Neural progenitor cell (in vitro differentiated cells): ENCODE measurements around the gene CEP85.

Experiments used
- CTCF ChIP-seq: fragments of 200-600 bp; sonication (generic); IDR thresholded peaks from 2 replicates; pipeline ENCODE4 v1.5.1; 2017; ENCODE audit warnings: antibody characterized with exemption, mild to moderate bottlenecking
- EZH2 ChIP-seq: fragments of 200-600 bp; sonication (generic); IDR thresholded peaks from 2 replicates; pipeline ENCODE4 v1.6.1; 2017; ENCODE audit warnings: antibody characterized with exemption, mild to moderate bottlenecking, moderate library complexity
- EZH2phosphoT487 ChIP-seq: fragments of 200-600 bp; sonication (generic); IDR thresholded peaks from 2 replicates; pipeline ENCODE4 v1.6.1; 2017; ENCODE audit warnings: antibody characterized with exemption

GRCh38 chr1:26190373-26190987 lies 43.5 kb upstream of the CEP85 start, which contains the start of gene CATSPER4:
- TF ChIP-seq CTCF (peak; percentile 63), EZH2 (no peak), EZH2phosphoT487 (no peak)
